ENCODE measurements around the gene NSD1. TPM values are rescaled to one million over a fixed set of nuclear protein-coding genes. Genes with fewer than 3 reads are reported as not detected.

The NSD1 gene
- total and polyA plus RNA-seq, 10 of the 15 experiments (the other 5 are each of a cell fraction or from before 2014, with no cell fraction given), result 7.0 to 57.9 (median 30.4) TPM

DNA sequence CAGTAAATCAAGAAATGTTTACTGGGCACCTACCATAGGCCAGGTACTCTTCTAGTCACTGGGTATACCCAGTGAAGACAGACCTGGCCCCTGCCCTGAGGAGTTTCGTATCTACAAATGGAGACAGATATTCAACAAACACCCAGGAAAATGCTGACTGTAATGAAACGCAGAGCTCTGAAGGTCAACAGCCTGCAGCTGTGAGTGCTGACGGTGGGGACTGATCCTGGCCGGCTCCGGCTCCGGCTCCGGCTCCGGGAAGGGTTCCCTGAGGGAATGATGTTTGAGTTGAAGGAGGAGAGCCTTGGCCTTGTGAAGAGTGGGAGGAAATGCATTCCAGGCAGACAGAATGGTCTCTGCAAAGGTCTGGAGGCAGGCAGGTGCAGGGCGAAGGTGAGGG is 23.8 kb upstream of the NSD1 start:
- ChIA-PET SMC1A (ENCODE audit: uncharacterized antibody, unreplicated experiment) (interaction anchor here (2.5 to 6.6 kb wide), 2 partner anchors 38 to 452 kb away, joined by 8 to 70 read pairs; no protein-coding TSS in a partner anchor), POLR2A (no interaction called here), CTCF (interaction anchor here (0.6 to 8.0 kb wide), 5 partner anchors 13 to 451 kb away, joined by 3 to 159 read pairs (median 46); partner anchors contain the start of gene FGFR4), RAD21 (ENCODE audit: unreplicated experiment) (interaction anchor here (3.4 to 5.8 kb wide), 2 partner anchors 38 to 451 kb away, joined by 43 to 77 read pairs; no protein-coding TSS in a partner anchor)
- Histone ChIP-seq H3K9me3 (replicated peaks; ENCODE audit: control insufficient read depth, insufficient read depth, low read length) (no peaks in the 10 kb centered on the region), H3K27ac (ENCODE audit: control insufficient read depth, insufficient read depth) (no peak overlapping the region), H2AFZ (ENCODE audit: control insufficient read depth, low read depth, low read length) (no peak overlapping the region), H4K20me1 (ENCODE audit: control insufficient read depth, insufficient read depth) (no peaks in the 10 kb centered on the region), H3K27me3 (replicated peaks in 1 of 2; ENCODE audit: control insufficient read depth in 2 of 2, insufficient read depth in 2 of 2, low read length in 1 of 2) (no peaks in the 10 kb centered on the region), H3K79me2 (ENCODE audit: control insufficient read depth, insufficient read depth, low read length) (no peaks in the 10 kb centered on the region), H3K4me1 (ENCODE audit: control insufficient read depth, insufficient read depth, low read length) (peaks cover 3% of the 10 kb centered on the region; the same call in 1 of the 2 replicates), H3K9ac (ENCODE audit: control insufficient read depth, insufficient read depth, low read length) (no peak overlapping the region), H3K4me3 (no peak overlapping the region), H3K36me3 (ENCODE audit: control insufficient read depth in 2 of 2, insufficient read depth in 2 of 2, low read length in 1 of 2) (no peaks in the 10 kb centered on the region), H3K4me2 (ENCODE audit: control insufficient read depth, insufficient read depth) (no peak overlapping the region)
- DNase-seq (ENCODE audit: low read depth, low spot score), result no peak
- FAIRE-seq, result no peak
- 73% methylated on average over 9 of the region's 9 CpGs for WGBS (ENCODE audit: insufficient coverage, insufficient replicate concordance, low lambda C conversion rate, missing lambda C conversion rate)
- no TSS peak for BruUV-seq (replicated peaks)
- in situ Hi-C loops (cut with MboI), result loop anchor here (5.0 kb wide), 1 partner anchor 458 kb away; no protein-coding TSS in a partner anchor
- intact Hi-C loops (cut with micrococcal nuclease; ENCODE audit: unreplicated experiment), result loop anchor here (5.0 to 10.0 kb wide), 5 partner anchors 127 to 395 kb away; partner anchors contain the start of genes DOK3, PRELID1 and RAB24
- no peak for ATAC-seq
- TF ChIP-seq, protein P1, sequence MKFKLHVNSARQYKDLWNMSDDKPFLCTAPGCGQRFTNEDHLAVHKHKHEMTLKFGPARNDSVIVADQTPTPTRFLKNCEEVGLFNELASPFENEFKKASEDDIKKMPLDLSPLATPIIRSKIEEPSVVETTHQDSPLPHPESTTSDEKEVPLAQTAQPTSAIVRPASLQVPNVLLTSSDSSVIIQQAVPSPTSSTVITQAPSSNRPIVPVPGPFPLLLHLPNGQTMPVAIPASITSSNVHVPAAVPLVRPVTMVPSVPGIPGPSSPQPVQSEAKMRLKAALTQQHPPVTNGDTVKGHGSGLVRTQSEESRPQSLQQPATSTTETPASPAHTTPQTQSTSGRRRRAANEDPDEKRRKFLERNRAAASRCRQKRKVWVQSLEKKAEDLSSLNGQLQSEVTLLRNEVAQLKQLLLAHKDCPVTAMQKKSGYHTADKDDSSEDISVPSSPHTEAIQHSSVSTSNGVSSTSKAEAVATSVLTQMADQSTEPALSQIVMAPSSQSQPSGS (IDR thresholded peaks at IDR 0.05; ENCODE audit: low read length), result no peak
- TF ChIP-seq LARP7 (IDR thresholded peaks at IDR 0.05) (no peak), HDAC6 (IDR thresholded peaks at IDR 0.05; ENCODE audit: unreplicated experiment) (no peak), RB1 (IDR thresholded peaks at IDR 0.05; ENCODE audit: borderline replicate concordance) (no peak), BHLHE40 (IDR thresholded peaks at IDR 0.05; ENCODE audit: borderline replicate concordance in 1 of 2, low read depth in 2 of 2, low read length in 1 of 2) (no peak), NFXL1 (IDR thresholded peaks at IDR 0.05; ENCODE audit: borderline replicate concordance) (no peak), HDGF (IDR thresholded peaks at IDR 0.05) (no peak), ZNF207 (IDR thresholded peaks at IDR 0.05; ENCODE audit: borderline replicate concordance) (no peak)
- TF ChIP-seq, protein P2, sequence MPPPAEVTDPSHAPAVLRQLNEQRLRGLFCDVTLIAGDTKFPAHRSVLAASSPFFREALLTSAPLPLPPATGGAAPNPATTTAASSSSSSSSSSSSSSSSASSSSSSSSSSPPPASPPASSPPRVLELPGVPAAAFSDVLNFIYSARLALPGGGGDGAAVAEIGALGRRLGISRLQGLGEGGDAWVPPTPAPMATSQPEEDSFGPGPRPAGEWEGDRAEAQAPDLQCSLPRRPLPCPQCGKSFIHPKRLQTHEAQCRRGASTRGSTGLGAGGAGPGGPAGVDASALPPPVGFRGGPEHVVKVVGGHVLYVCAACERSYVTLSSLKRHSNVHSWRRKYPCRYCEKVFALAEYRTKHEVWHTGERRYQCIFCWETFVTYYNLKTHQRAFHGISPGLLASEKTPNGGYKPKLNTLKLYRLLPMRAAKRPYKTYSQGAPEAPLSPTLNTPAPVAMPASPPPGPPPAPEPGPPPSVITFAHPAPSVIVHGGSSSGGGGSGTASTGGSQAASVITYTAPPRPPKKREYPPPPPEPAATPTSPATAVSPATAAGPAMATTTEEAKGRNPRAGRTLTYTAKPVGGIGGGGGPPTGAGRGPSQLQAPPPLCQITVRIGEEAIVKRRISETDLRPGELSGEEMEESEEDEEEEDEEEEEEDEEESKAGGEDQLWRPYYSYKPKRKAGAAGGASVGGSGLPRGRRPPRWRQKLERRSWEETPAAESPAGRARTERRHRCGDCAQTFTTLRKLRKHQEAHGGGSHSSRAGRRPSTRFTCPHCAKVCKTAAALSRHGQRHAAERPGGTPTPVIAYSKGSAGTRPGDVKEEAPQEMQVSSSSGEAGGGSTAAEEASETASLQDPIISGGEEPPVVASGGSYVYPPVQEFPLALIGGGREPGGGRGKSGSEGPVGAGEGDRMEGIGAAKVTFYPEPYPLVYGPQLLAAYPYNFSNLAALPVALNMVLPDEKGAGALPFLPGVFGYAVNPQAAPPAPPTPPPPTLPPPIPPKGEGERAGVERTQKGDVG (CRISPR knock-in tag; IDR thresholded peaks at IDR 0.05), result no peak
- TF ChIP-seq, protein P3, sequence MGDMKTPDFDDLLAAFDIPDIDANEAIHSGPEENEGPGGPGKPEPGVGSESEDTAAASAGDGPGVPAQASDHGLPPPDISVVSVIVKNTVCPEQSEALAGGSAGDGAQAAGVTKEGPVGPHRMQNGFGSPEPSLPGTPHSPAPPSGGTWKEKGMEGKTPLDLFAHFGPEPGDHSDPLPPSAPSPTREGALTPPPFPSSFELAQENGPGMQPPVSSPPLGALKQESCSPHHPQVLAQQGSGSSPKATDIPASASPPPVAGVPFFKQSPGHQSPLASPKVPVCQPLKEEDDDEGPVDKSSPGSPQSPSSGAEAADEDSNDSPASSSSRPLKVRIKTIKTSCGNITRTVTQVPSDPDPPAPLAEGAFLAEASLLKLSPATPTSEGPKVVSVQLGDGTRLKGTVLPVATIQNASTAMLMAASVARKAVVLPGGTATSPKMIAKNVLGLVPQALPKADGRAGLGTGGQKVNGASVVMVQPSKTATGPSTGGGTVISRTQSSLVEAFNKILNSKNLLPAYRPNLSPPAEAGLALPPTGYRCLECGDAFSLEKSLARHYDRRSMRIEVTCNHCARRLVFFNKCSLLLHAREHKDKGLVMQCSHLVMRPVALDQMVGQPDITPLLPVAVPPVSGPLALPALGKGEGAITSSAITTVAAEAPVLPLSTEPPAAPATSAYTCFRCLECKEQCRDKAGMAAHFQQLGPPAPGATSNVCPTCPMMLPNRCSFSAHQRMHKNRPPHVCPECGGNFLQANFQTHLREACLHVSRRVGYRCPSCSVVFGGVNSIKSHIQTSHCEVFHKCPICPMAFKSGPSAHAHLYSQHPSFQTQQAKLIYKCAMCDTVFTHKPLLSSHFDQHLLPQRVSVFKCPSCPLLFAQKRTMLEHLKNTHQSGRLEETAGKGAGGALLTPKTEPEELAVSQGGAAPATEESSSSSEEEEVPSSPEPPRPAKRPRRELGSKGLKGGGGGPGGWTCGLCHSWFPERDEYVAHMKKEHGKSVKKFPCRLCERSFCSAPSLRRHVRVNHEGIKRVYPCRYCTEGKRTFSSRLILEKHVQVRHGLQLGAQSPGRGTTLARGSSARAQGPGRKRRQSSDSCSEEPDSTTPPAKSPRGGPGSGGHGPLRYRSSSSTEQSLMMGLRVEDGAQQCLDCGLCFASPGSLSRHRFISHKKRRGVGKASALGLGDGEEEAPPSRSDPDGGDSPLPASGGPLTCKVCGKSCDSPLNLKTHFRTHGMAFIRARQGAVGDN (IDR thresholded peaks at IDR 0.05), result no peak
- TF ChIP-seq, protein P4, sequence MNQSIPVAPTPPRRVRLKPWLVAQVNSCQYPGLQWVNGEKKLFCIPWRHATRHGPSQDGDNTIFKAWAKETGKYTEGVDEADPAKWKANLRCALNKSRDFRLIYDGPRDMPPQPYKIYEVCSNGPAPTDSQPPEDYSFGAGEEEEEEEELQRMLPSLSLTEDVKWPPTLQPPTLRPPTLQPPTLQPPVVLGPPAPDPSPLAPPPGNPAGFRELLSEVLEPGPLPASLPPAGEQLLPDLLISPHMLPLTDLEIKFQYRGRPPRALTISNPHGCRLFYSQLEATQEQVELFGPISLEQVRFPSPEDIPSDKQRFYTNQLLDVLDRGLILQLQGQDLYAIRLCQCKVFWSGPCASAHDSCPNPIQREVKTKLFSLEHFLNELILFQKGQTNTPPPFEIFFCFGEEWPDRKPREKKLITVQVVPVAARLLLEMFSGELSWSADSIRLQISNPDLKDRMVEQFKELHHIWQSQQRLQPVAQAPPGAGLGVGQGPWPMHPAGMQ (IDR thresholded peaks at IDR 0.05; ENCODE audit: borderline replicate concordance), result no peak
- TF ChIP-seq, protein P5, sequence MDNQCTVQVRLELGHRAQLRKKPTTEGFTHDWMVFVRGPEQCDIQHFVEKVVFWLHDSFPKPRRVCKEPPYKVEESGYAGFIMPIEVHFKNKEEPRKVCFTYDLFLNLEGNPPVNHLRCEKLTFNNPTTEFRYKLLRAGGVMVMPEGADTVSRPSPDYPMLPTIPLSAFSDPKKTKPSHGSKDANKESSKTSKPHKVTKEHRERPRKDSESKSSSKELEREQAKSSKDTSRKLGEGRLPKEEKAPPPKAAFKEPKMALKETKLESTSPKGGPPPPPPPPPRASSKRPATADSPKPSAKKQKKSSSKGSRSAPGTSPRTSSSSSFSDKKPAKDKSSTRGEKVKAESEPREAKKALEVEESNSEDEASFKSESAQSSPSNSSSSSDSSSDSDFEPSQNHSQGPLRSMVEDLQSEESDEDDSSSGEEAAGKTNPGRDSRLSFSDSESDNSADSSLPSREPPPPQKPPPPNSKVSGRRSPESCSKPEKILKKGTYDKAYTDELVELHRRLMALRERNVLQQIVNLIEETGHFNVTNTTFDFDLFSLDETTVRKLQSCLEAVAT (IDR thresholded peaks at IDR 0.05), result no peak
